HepG2 (cell line): ENCODE measurements around the gene PTK7. TPM values are rescaled to one million over a fixed set of nuclear protein-coding genes. Genes with fewer than 3 reads are reported as not detected.

ENCODE experiments used
- ARNT2 ChIP-seq: sonication (generic); formaldehyde crosslinking; IDR thresholded peaks from 2 replicates; pipeline ENCODE4 v1.8.0; 2022; ENCODE audit warnings: mild to moderate bottlenecking, low read depth, missing genetic modification reagents, moderate library complexity
- EHMT2 ChIP-seq: fragments of 200-600 bp; sonication (generic); IDR thresholded peaks from 2 replicates; pipeline ENCODE4 v1.7.0; 2017; ENCODE audit warnings: antibody characterized with exemption, low read depth, low read length, borderline replicate concordance
- FOXA1 ChIP-seq, 2 experiments: fragments of 450-650 bp in 1 of 2; sonication (generic) in 1 of 2; formaldehyde crosslinking in 1 of 2; IDR thresholded peaks; 2 replicates each; pipeline versions ENCODE4 v1.4.0 to v1.6.1; 2016 to 2020; ENCODE audit warnings: missing genetic modification reagents in 1 of 2
- HMG20B ChIP-seq: conservative IDR thresholded peaks from 2 replicates; pipeline ENCODE4 v1.6.1; 2016; ENCODE audit warnings: missing genetic modification reagents, missing compliant biosample characterization
- HNRNPK ChIP-seq: fragments of 200-400 bp; formaldehyde crosslinking; IDR thresholded peaks from 2 replicates; pipeline ENCODE4 v1.6.1; 2018; ENCODE audit warnings: low read length, low read depth, moderate library complexity, mild to moderate bottlenecking; ENCODE audit not compliant: poor library complexity, severe bottlenecking
- MED1 ChIP-seq: sonication (generic); formaldehyde crosslinking; IDR thresholded peaks from 2 replicates; pipeline ENCODE4 v1.4.0; 2020; ENCODE audit warnings: missing genetic modification reagents
- MIER3 ChIP-seq: IDR thresholded peaks from 2 replicates; pipeline ENCODE4 v1.6.1; 2016; ENCODE audit warnings: missing compliant biosample characterization, borderline replicate concordance
- NFE2 ChIP-seq: sonication (generic); formaldehyde crosslinking; IDR thresholded peaks from 2 replicates; pipeline ENCODE4 v1.4.0; 2020; ENCODE audit warnings: missing genetic modification reagents
- NR1H2 ChIP-seq: sonication (generic); formaldehyde crosslinking; IDR thresholded peaks from 2 replicates; pipeline ENCODE4 v1.8.1; 2022; ENCODE audit warnings: low read depth, missing genetic modification reagents, borderline replicate concordance
- PAX8 ChIP-seq: sonication (generic); formaldehyde crosslinking; IDR thresholded peaks from 2 replicates; pipeline ENCODE4 v1.8.0; 2022; ENCODE audit warnings: mild to moderate bottlenecking, missing genetic modification reagents, borderline replicate concordance
- PHB2 ChIP-seq: fragments of 450-650 bp; IDR thresholded peaks from 2 replicates; pipeline ENCODE4 v1.6.1; 2018; ENCODE audit not compliant: partially characterized antibody
- SNAPC2 ChIP-seq: sonication (generic); formaldehyde crosslinking; IDR thresholded peaks from 2 replicates; pipeline ENCODE4 v1.8.1; 2022; ENCODE audit warnings: mild to moderate bottlenecking, missing genetic modification reagents
- YEATS4 ChIP-seq: sonication (generic); formaldehyde crosslinking; IDR thresholded peaks from 2 replicates; pipeline ENCODE4 v1.4.0; 2020; ENCODE audit warnings: missing genetic modification reagents, borderline replicate concordance
- ZFP1 ChIP-seq: IDR thresholded peaks from 2 replicates; pipeline ENCODE4 v1.6.1; 2016
- ZFY ChIP-seq: sonication (generic); formaldehyde crosslinking; IDR thresholded peaks from 2 replicates; pipeline ENCODE4 v1.4.0; 2020; ENCODE audit warnings: missing genetic modification reagents
- ZNF12 ChIP-seq: sonication (generic); formaldehyde crosslinking; IDR thresholded peaks from 2 replicates; pipeline ENCODE4 v1.5.0; 2020; ENCODE audit warnings: missing genetic modification reagents
- ZNF256 ChIP-seq: sonication (generic); formaldehyde crosslinking; conservative IDR thresholded peaks from 2 replicates; pipeline ENCODE4 v1.4.0; 2020; ENCODE audit warnings: missing genetic modification reagents
- ZNF296 ChIP-seq: sonication (generic); formaldehyde crosslinking; conservative IDR thresholded peaks from 2 replicates; pipeline ENCODE4 v1.5.0; 2020; ENCODE audit warnings: mild to moderate bottlenecking, missing genetic modification reagents
- ZNF335 ChIP-seq: sonication (generic); formaldehyde crosslinking; IDR thresholded peaks from 2 replicates; pipeline ENCODE4 v1.4.0; 2020; ENCODE audit warnings: missing genetic modification reagents
- ZNF337 ChIP-seq: sonication (generic); formaldehyde crosslinking; IDR thresholded peaks from 2 replicates; pipeline ENCODE4 v1.5.1; 2020; ENCODE audit warnings: missing genetic modification reagents, low read depth, mild to moderate bottlenecking, borderline replicate concordance
- ZNF33A ChIP-seq: sonication (generic); formaldehyde crosslinking; IDR thresholded peaks from 2 replicates; pipeline ENCODE4 v1.5.1; 2020; ENCODE audit warnings: missing genetic modification reagents, mild to moderate bottlenecking, moderate library complexity, borderline replicate concordance
- ZNF350 ChIP-seq: sonication (generic); formaldehyde crosslinking; IDR thresholded peaks from 2 replicates; pipeline ENCODE4 v1.4.0; 2020; ENCODE audit warnings: mild to moderate bottlenecking, low read depth, missing genetic modification reagents, borderline replicate concordance
- ZNF550 ChIP-seq: sonication (generic); formaldehyde crosslinking; IDR thresholded peaks from 2 replicates; pipeline ENCODE4 v1.4.0; 2020; ENCODE audit warnings: mild to moderate bottlenecking, missing genetic modification reagents, borderline replicate concordance
- ZNF878 ChIP-seq: sonication (generic); formaldehyde crosslinking; IDR thresholded peaks from 2 replicates; pipeline ENCODE4 v1.8.1; 2023; ENCODE audit warnings: mild to moderate bottlenecking, missing genetic modification reagents, moderate library complexity
- ZSCAN21 ChIP-seq: sonication (generic); formaldehyde crosslinking; IDR thresholded peaks from 2 replicates; pipeline ENCODE4 v1.8.0; 2022; ENCODE audit warnings: mild to moderate bottlenecking, missing genetic modification reagents, moderate library complexity, borderline replicate concordance
- polyA plus RNA-seq, 8 experiments: library from polyadenylated mRNA; depleted of rRNA in 3 of 8; stranded (reverse) in 7 of 8; unstranded in 1 of 8; fragments of >200 nt; fragmentation: Illumina TruSeq in 4 of 8; extraction: Trizol in 4 of 8; gene quantifications; 2 replicates each; pipeline versions ENCODE4 v1.2.1 to v1.2.3, GENCODE V29; 2011 to 2016; ENCODE audit warnings: low read depth in 4 of 8, missing spikeins in 1 of 8, mixed read lengths in 1 of 8; ENCODE audit not compliant: insufficient read depth in 1 of 8
- total RNA-seq, 5 experiments: library from RNA; depleted of rRNA; stranded (reverse); fragments of >200 nt; fragmentation: Illumina TruSeq; extraction: Trizol; gene quantifications; 2 replicates each; pipeline ENCODE4 v1.2.3, GENCODE V29; 2016; ENCODE audit warnings: low read depth in 1 of 5
- TF ChIP-seq, protein P1 (sequence below): sonication (generic); formaldehyde crosslinking; IDR thresholded peaks from 2 replicates; pipeline ENCODE4 v1.8.0; 2022; ENCODE audit warnings: low read depth, missing genetic modification reagents
- TF ChIP-seq, protein P2 (sequence below): sonication (generic); formaldehyde crosslinking; IDR thresholded peaks from 2 replicates; pipeline ENCODE4 v1.4.0; 2020; ENCODE audit warnings: missing genetic modification reagents

The PTK7 gene
- total and polyA plus RNA-seq, 2 of the 13 experiments (the other 11 are each of a cell fraction or from before 2014, with no cell fraction given), result 98.5 to 99.8 TPM

- peak; percentile 55 for TF ChIP-seq ZFY
- TF ChIP-seq NFE2, result no peak
- TF ChIP-seq MIER3 (CRISPR knock-in tag), result no peak
- TF ChIP-seq ZNF296, result no peak; the same call in 1 of the 2 replicates
- TF ChIP-seq MED1 (CRISPR knock-in tag), result 0 out of 2 replicates have a peak, but pooled peaks have one; percentile 9
- peak; percentile 56; the same call in 1 of the 2 replicates for TF ChIP-seq YEATS4 (CRISPR knock-in tag)
- TF ChIP-seq, protein P1, sequence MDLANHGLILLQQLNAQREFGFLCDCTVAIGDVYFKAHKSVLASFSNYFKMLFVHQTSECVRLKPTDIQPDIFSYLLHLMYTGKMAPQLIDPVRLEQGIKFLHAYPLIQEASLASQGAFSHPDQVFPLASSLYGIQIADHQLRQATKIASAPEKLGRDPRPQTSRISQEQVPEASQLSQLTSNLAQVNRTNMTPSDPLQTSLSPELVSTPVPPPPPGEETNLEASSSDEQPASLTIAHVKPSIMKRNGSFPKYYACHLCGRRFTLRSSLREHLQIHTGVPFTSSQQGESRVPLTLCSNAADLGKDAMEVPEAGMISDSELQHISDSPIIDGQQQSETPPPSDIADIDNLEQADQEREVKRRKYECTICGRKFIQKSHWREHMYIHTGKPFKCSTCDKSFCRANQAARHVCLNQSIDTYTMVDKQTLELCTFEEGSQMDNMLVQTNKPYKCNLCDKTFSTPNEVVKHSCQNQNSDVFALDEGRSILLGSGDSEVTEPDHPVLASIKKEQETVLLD (CRISPR knock-in tag), result no peak
- TF ChIP-seq ZNF350 (CRISPR knock-in tag), result peak; percentile 59; the same call in 1 of the 2 replicates
- TF ChIP-seq SNAPC2 (CRISPR knock-in tag), result no peak
- TF ChIP-seq PAX8 (CRISPR knock-in tag), result 0 out of 2 replicates have a peak, but pooled peaks have one; percentile 39
- no peak for TF ChIP-seq PHB2
- no peak; the same call in 1 of the 2 replicates for TF ChIP-seq ZNF12 (CRISPR knock-in tag)
- TF ChIP-seq ZSCAN21 (CRISPR knock-in tag), result no peak
- TF ChIP-seq ZNF256 (CRISPR knock-in tag), result no peak; the same call in 1 of the 2 replicates
- TF ChIP-seq ZNF337, result no peak
- peak; percentile 74 for TF ChIP-seq ZNF33A (CRISPR knock-in tag)
- no peak; the same call in 1 of the 2 replicates for TF ChIP-seq ZNF335 (CRISPR knock-in tag)
- TF ChIP-seq EHMT2, result no peak
- no peak for TF ChIP-seq NR1H2 (CRISPR knock-in tag)
- no peak; the same call in 1 of the 2 replicates for TF ChIP-seq ARNT2 (CRISPR knock-in tag)
- no peak for TF ChIP-seq FOXA1 (IDR thresholded peaks at IDR 0.05)
- TF ChIP-seq FOXA1 (CRISPR knock-in tag; IDR thresholded peaks at IDR 0.05), result no peak; the same call in 1 of the 2 replicates
- TF ChIP-seq HMG20B (CRISPR knock-in tag), result no peak
- TF ChIP-seq HNRNPK, result no peak
- no peak for TF ChIP-seq ZFP1 (CRISPR knock-in tag)
- TF ChIP-seq ZNF878 (CRISPR knock-in tag), result no peak
- TF ChIP-seq, protein P2, sequence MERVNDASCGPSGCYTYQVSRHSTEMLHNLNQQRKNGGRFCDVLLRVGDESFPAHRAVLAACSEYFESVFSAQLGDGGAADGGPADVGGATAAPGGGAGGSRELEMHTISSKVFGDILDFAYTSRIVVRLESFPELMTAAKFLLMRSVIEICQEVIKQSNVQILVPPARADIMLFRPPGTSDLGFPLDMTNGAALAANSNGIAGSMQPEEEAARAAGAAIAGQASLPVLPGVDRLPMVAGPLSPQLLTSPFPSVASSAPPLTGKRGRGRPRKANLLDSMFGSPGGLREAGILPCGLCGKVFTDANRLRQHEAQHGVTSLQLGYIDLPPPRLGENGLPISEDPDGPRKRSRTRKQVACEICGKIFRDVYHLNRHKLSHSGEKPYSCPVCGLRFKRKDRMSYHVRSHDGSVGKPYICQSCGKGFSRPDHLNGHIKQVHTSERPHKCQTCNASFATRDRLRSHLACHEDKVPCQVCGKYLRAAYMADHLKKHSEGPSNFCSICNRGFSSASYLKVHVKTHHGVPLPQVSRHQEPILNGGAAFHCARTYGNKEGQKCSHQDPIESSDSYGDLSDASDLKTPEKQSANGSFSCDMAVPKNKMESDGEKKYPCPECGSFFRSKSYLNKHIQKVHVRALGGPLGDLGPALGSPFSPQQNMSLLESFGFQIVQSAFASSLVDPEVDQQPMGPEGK (CRISPR knock-in tag), result no peak; the same call in 1 of the 2 replicates
- no peak for TF ChIP-seq ZNF550
Measured at GRCh38 chr6:43076464-43077332, 584 bp downstream of the PTK7 start (continued).
